Heart left ventricle (tissue), 16 donors: ENCODE measurements around the gene DCTD. TPM values are rescaled to one million over a fixed set of nuclear protein-coding genes. Genes with fewer than 3 reads are reported as not detected.

Experiments used
- ATAC-seq, 4 donors: fragments of 200-7000 bp; cut with Tn5 transposase; one replicate each; pipeline ENCODE4 v1.9.1; 2020 to 2022; ENCODE audit warnings: moderate library complexity in 4 of 4, mild to moderate bottlenecking in 3 of 4, moderate number of reproducible peaks in 1 of 4
- DNase-seq, 5 donors: peaks; one replicate each; pipeline ENCODE4 v3.0.0-alpha.2; 2020
- H3K27ac ChIP-seq, 12 donors: fragments of 200-600 bp; sonication (generic) in 4 of 12; one replicate each; pipeline versions ENCODE4 v1.5.0 to v1.8.0; 2016 to 2022; ENCODE audit warnings: mild to moderate bottlenecking in 2 of 12
- H3K27me3 ChIP-seq, 9 donors: fragments of 200-600 bp; sonication (generic) in 2 of 9; one replicate each; pipeline versions ENCODE4 v1.5.1 to v1.8.0; 2016 to 2022; ENCODE audit warnings: mild to moderate bottlenecking in 3 of 9
- H3K36me3 ChIP-seq, 9 donors: fragments of 200-600 bp; sonication (generic) in 2 of 9; one replicate each; pipeline versions ENCODE4 v1.5.0 to v1.8.0; 2018 to 2022; ENCODE audit warnings: mild to moderate bottlenecking in 2 of 9
- H3K4me1 ChIP-seq, 12 donors: fragments of 200-600 bp; sonication (generic) in 4 of 12; one replicate each; pipeline versions ENCODE4 v1.5.0 to v1.8.0; 2016 to 2022; ENCODE audit warnings: mild to moderate bottlenecking in 3 of 12
- H3K4me3 ChIP-seq, 12 donors: fragments of 200-600 bp; sonication (generic) in 4 of 12; one replicate each; pipeline versions ENCODE4 v1.5.0 to v1.8.0; 2017 to 2022; ENCODE audit warnings: mild to moderate bottlenecking in 9 of 12, moderate library complexity in 4 of 12
- H3K9me3 ChIP-seq, 12 donors: fragments of 200-600 bp; sonication (generic) in 4 of 12; one replicate each; pipeline versions ENCODE4 v1.5.0 to v1.8.0; 2016 to 2022; ENCODE audit warnings: mild to moderate bottlenecking in 1 of 12
- CTCF ChIP-seq, 12 donors: fragments of 200-600 bp; sonication (generic) in 4 of 12; IDR thresholded peaks; one replicate each; pipeline versions ENCODE4 v1.5.0 to v1.8.0; 2018 to 2022; ENCODE audit warnings: antibody characterized with exemption in 12 of 12, mild to moderate bottlenecking in 5 of 12
- POLR2A ChIP-seq, 2 donors: fragments of 450-650 bp; IDR thresholded peaks; one replicate each; pipeline ENCODE4 v1.6.1; 2017; ENCODE audit warnings: antibody characterized with exemption in 2 of 2, mild to moderate bottlenecking in 2 of 2, moderate library complexity in 2 of 2
- WGBS, 4 donors: extraction: QIAGEN DNeasy Blood & Tissue Kit in 2 of 4; methylation state at CpG; one replicate each; pipeline versions ENCODE4 v1.1.5 to v1.1.7; 2013 to 2018; 5-methylcytosine and 5-hydroxymethylcytosine counted together
- intact Hi-C, 10 donors: fragments of 100-400 bp; cut with DNase I; formaldehyde crosslinking; loops; one replicate each; pipeline versions ENCODE4 v1.11.1 to v1.14.2; 2022
- polyA plus RNA-seq, 2 donors: library from polyadenylated mRNA; stranded (reverse); fragments of 200-250 nt; gene quantifications; one replicate each; pipeline ENCODE4 v1.2.3, GENCODE V29; 2013
- total RNA-seq, 9 donors: library from RNA; depleted of rRNA in 2 of 9; stranded (reverse); fragments of >200 nt in 2 of 9; fragmentation: NEBNext Ultra II Directional in 3 of 9; extraction: Animal tissue kit (Norgen Biotek cat#: 25700) in 3 of 9; gene quantifications; one replicate each; pipeline versions ENCODE4 v1.1.0 to v1.2.4, GENCODE V29; 2016 to 2023
- donor health status: ischemic (EF 13 %, LVEDD 7.1; RV severe dilation, severe dysfunction).
- donor health status: healthy with polysubstance abuse.
- donor health status: DM: no; HTN: yes; CAD: no.
- donor health status: DM: no; HTN: no; CAD: no.
- donor health status: ischemic (EF 25% LVEDD 6.9; RV normal size, moderate dysfunction).
- donor health status: ischemic (EF 25% LVEDD 5.7; RV mildly dilated, moderate dysfunction).
- donor health status: healthy.
- donor health status: DM: yes; HTN: yes; CAD: no.
- donor health status: ischemic (EF 35%, LVEDD 5.7; RV mildly dilated, moderate dysfunction).
- donor health status: nonischemic (EF 11% LVEDD 7.7; RV severe dilation, severe dysfunction).
- donor health status: DM: yes; HTN: yes; CAD: no.
- donor health status: PGD.
- donor health status: ischemic (EF 29% LVEDD 5.4; RV normal size, mild dysfunction).
- donor health status: nonischemic (EF 23%, LVEDD 6.1; RV moderate dilation, normal function).

The DCTD gene
- total and polyA plus RNA-seq, 11 donors: 16.1 to 55.7 (median 41.2) TPM

- DNase-seq: no peak
- no peak for TF ChIP-seq POLR2A (IDR thresholded peaks at IDR 0.05)
- TF ChIP-seq CTCF (IDR thresholded peaks at IDR 0.05): no peak
- intact Hi-C loops: loop anchor here in 1 of 10 donors (10.0 kb wide), 1 partner anchor 439 kb away; no protein-coding TSS in a partner anchor
- WGBS, 4 donors: 96 to 98% (median 97%) methylated on average over 2 of the region's 2 CpGs
- peaks cover 0 to 68% (median 51%) of the 10 kb centered on the region in 9 donors for H3K36me3 ChIP-seq
- H3K9me3 ChIP-seq: peaks cover 0 to 2% (median 0%) of the 10 kb centered on the region in 12 donors
- no peaks in the 10 kb centered on the region for H3K27me3 ChIP-seq
- peaks cover 0 to 19% (median 12%) of the 10 kb centered on the region in 12 donors for H3K4me1 ChIP-seq
- H3K27ac ChIP-seq: no peak overlapping the region
- no peak overlapping the region for H3K4me3 ChIP-seq
- ATAC-seq: no peak
Observed at GRCh38 chr4:182913621-182914020, 3.6 kb downstream of the DCTD start.

- no peak overlapping the region for H3K27ac ChIP-seq
- H3K4me1 ChIP-seq: peaks cover 0 to 13% (median 8%) of the 10 kb centered on the region in 12 donors
- no peaks in the 10 kb centered on the region for H3K27me3 ChIP-seq
- peaks cover 0 to 2% (median 0%) of the 10 kb centered on the region in 12 donors for H3K9me3 ChIP-seq
- ATAC-seq (no peak), DNase-seq (no peak)
- H3K4me3 ChIP-seq: no peak overlapping the region
- TF ChIP-seq POLR2A (IDR thresholded peaks at IDR 0.05): no peak
- no peak for TF ChIP-seq CTCF (IDR thresholded peaks at IDR 0.05)
- peaks cover 0 to 73% (median 56%) of the 10 kb centered on the region in 9 donors for H3K36me3 ChIP-seq
- WGBS, 4 donors: 86 to 91% (median 87%) methylated on average over 8 of the region's 8 CpGs
- intact Hi-C loops: loop anchor here in 1 of 10 donors (10.0 kb wide), 1 partner anchor 438 kb away; no protein-coding TSS in a partner anchor
Observed at GRCh38 chr4:182913036-182913435, 4.2 kb downstream of the DCTD start.

GRCh38 chr4:182908124-182908523 lies 9.1 kb downstream of the DCTD start:
- no peaks in the 10 kb centered on the region for H3K27me3 ChIP-seq
- H3K9me3 ChIP-seq: peaks cover 0 to 2% (median 0%) of the 10 kb centered on the region in 12 donors
- DNase-seq (no peak), ATAC-seq (no peak)
- no peak overlapping the region for H3K27ac ChIP-seq
- intact Hi-C loops: no loop called here
- no peak overlapping the region for H3K4me3 ChIP-seq
- peaks cover 0 to 85% (median 60%) of the 10 kb centered on the region in 9 donors for H3K36me3 ChIP-seq
- TF ChIP-seq POLR2A (IDR thresholded peaks at IDR 0.05) (no peak), CTCF (IDR thresholded peaks at IDR 0.05) (no peak)
- peaks cover 0 to 7% (median 0%) of the 10 kb centered on the region in 12 donors for H3K4me1 ChIP-seq
- WGBS, 4 donors: 94 to 100% (median 97%) methylated on average over 3 of the region's 3 CpGs

GRCh38 chr4:182907396-182907795 lies 9.8 kb downstream of the DCTD start:
- DNase-seq (no peak), ATAC-seq (no peak)
- 95 to 98% (median 97%) methylated on average over 8 of the region's 8 CpGs for WGBS, 4 donors
- H3K9me3 ChIP-seq: peaks cover 0 to 2% (median 0%) of the 10 kb centered on the region in 12 donors
- H3K36me3 ChIP-seq: peaks cover 0 to 85% (median 57%) of the 10 kb centered on the region in 9 donors
- H3K27ac ChIP-seq: no peak overlapping the region
- H3K4me1 ChIP-seq: peaks cover 0 to 4% (median 0%) of the 10 kb centered on the region in 12 donors
- no peak overlapping the region for H3K4me3 ChIP-seq
- no peaks in the 10 kb centered on the region for H3K27me3 ChIP-seq
- intact Hi-C loops: no loop called here
- TF ChIP-seq CTCF (IDR thresholded peaks at IDR 0.05) (no peak), POLR2A (IDR thresholded peaks at IDR 0.05) (no peak)
